Retinal pigment epithelial cell (primary cell): ENCODE results near the gene RAD51C.
"Not testable (repeated sequence)": the region's sequence is repeated elsewhere in the genome, so short reads cannot be mapped to it uniquely, and the experiment has no call there.

Source experiments
- DNase-seq: peaks from one replicate; pipeline ENCODE4 v3.0.0-alpha.2; 2010; ENCODE audit warnings: low read depth
- H3K4me3 ChIP-seq: 2 replicates; pipeline ENCODE4 v1.5.1; 2011; ENCODE audit warnings: mild to moderate bottlenecking, low read length, control low read depth, moderate library complexity
- TF ChIP-seq, protein P1 (sequence below): conservative IDR thresholded peaks from 2 replicates; pipeline ENCODE4 v1.5.1; 2011; ENCODE audit warnings: low read depth, low read length, control low read depth, inconsistent platforms

RAD51C gene

DNA sequence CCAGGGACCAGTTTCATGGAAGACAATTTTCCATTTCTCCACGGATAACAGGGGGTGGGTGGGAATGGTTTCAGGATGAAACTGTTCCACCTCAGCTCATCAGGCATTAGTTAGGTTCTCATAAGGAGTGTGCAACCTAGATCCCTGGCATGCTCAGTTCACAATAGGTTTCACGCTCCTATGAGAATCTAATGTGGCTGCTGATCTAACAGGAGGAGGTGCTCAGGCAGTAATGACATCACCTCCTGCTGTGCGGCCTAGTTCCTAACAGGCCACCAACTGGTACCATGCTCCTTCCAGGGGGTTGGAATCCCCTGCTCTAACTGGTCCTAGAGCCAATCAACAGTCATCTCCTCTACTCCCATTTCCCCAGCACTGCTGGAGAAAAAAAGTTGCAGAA lies 20.4 kb upstream of the RAD51C start:
- TF ChIP-seq, protein P1, sequence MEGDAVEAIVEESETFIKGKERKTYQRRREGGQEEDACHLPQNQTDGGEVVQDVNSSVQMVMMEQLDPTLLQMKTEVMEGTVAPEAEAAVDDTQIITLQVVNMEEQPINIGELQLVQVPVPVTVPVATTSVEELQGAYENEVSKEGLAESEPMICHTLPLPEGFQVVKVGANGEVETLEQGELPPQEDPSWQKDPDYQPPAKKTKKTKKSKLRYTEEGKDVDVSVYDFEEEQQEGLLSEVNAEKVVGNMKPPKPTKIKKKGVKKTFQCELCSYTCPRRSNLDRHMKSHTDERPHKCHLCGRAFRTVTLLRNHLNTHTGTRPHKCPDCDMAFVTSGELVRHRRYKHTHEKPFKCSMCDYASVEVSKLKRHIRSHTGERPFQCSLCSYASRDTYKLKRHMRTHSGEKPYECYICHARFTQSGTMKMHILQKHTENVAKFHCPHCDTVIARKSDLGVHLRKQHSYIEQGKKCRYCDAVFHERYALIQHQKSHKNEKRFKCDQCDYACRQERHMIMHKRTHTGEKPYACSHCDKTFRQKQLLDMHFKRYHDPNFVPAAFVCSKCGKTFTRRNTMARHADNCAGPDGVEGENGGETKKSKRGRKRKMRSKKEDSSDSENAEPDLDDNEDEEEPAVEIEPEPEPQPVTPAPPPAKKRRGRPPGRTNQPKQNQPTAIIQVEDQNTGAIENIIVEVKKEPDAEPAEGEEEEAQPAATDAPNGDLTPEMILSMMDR = no peak
- DNase-seq = no peak
- H3K4me3 ChIP-seq = no peak overlapping the region

DNA sequence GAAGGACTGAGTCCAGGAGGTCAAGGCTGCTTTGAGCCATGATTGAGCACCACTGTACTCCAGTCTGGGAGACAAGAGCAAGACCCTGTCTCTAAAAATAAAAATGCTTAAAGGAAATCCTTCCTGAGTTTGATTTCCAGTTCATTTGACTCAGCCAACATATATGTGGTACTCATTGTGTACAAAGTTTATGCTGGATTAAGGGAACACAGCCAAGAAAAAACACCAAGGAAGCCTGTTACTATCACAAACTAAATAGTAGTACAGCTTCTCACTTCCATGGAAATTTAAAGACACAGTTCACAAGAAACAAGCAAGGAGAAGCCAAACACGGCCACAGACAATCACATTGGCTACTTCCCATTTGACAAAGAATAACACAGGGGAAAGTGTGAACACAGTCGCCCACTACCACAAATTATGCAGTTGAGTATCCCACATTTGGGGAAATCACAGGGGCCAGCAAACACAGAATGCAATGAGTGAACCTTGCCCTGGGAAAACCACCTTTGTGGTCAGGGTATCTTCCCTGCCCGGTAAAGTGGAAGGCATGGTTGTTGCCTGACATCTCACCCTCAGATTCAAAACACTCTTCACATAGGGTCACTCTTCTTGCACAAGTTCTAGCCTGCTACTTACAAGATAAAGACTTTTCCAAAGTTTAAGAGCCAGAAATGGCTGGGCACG lies 15.1 kb upstream of the RAD51C start:
- TF ChIP-seq, protein P1 = no peak
- no peak for DNase-seq
- no peak overlapping the region for H3K4me3 ChIP-seq

DNA sequence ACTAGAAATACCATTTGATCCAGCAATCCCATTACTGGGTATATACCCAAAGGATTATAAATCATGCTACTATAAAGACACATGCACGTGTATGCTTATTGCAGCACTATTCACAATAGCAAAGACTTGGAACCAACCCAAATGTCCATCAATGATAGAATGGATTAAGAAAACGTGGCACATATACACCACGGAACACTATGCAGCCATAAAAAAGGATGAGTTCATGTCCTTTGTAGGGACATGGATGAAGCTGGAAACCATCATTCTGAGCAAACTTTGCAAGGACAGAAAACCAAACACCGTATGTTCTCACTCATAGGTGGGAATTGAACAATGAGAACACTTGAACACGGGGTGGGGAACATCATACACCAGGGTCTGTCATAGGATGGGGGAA lies 14.1 kb upstream of the RAD51C start:
- not testable (repeated sequence) for H3K4me3 ChIP-seq, DNase-seq

DNA sequence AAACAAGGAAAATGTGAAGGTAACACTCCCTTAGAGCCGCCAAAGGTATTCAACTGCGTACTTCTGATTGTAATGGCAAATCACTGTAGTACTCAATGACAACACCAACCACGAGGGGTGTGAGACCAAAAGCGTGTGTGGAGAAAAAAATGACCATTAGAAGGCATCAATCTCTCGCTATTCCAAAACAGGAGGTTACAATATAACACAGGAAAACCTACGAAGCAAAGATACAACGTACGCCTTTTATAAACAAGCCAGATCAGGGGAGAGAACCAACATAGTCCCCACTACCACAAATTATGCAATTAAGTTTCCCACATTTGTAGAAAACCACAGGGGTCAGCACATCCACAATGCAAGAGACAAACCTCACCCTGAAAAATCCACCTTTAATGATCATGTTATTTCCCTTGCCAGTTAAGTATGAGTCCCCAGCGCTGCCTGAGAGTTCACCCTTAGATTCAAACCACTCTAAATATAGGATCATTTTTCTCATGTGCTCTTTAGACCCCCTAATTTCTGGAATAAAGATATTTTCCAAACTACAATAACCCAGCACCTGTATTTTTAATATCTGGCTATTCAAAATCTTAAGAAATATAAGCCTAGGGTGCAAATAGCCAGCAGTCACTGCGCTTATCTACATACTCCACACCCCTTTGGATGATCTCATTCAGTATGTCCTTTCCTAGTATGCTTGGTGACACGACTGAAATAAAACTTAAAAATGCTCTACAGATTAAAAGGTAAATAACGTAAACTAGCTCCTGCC lies 13.0 kb upstream of the RAD51C start:
- TF ChIP-seq, protein P1 = no peak
- no peak overlapping the region for H3K4me3 ChIP-seq
- no peak for DNase-seq

DNA sequence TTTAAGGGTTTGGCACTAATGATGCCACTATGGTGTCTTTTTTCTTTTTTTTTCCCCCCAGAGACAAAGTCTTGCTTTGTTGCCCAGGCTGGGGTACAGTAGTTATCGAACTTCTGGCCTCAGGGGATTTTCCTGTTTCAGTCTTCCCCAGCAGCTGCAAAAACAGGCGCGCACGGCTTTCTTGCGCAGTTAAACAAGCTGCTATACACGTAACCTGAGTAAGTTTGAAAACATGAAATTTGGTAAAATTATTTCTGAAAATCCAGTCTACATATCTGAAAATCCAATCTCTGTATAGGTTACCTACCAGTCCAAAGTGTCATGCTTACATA lies 12.4 kb upstream of the RAD51C start:
- H3K4me3 ChIP-seq = no peak overlapping the region
- TF ChIP-seq, protein P1 = no peak
- no peak for DNase-seq

DNA sequence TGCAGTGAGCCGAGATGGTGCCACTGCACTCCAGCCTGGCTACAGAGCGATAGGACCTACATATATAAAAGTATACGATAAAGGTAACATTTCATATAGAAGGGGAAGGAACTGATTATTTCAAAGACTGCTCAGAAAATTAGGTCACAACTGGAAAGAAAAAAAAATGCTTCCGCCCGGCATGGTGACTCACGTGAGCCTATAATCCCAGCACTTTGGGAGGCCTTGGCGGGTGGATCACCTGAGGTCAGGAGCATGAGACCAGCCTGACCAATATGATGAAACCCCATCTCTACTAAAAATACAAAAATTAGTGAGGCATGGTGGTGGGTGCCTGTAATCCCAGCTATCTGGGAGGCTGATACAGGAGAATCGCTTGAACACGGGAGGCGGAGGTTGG lies 8.4 kb upstream of the RAD51C start:
- TF ChIP-seq, protein P1 = no peak
- H3K4me3 ChIP-seq = no peak overlapping the region
- no peak for DNase-seq

DNA sequence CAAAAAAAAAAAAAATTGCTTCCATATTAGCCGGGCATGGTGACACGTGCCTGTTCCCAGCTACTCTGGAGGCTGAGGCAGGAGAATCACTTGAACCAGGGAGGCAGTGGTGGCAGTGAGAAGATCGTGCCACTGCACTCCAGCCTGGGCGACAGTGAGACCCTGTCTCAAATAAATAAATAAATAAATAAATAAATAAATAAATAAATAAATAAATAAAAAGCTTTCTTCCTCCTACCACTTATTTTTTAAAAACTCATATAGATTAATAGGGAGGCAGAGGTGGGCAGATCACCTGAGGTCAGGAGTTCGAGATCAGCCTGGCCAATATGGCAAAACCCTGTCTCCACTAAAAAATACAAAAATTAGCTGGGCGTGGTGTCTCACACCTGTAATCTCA lies 7.9 kb upstream of the RAD51C start:
- not testable (repeated sequence) for DNase-seq, H3K4me3 ChIP-seq

DNA sequence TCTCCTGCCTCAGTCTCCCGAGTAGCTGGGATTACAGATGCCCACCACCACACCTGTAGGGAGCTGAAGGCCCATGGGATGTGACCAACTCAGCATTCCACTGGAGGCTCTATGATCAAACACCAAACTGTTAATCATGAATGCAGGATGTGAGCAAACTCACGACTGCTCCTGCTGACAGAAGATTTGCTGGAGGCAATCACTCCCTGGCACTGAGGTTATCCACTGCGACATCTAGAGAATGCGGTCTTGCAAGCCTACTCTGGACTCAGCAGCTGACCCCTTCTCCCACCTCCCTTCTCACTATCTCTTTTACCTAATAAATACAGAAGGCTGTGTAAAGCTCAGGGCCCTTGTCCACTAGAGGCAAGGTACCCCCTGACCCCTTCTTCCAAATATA lies 5.4 kb upstream of the RAD51C start:
- no peak overlapping the region for H3K4me3 ChIP-seq
- TF ChIP-seq, protein P1 = no peak
- DNase-seq = no peak
